ENCODE data around the gene VPS50.

GRCh38 chr7:93249491-93250148, 17.5 kb downstream of the VPS50 start:
- no peak for TF ChIP-seq ZBTB7A (IDR thresholded peaks at IDR 0.05; ENCODE audit: low read depth)
- no peak for TF ChIP-seq EP300 (IDR thresholded peaks at IDR 0.05; ENCODE audit: borderline replicate concordance)
- no peak for TF ChIP-seq USF1 (IDR thresholded peaks at IDR 0.05)
- TF ChIP-seq REST (IDR thresholded peaks at IDR 0.05; ENCODE audit: low read depth) = peak; percentile 76
- TF ChIP-seq FOXM1 (IDR thresholded peaks at IDR 0.05; ENCODE audit: borderline replicate concordance, low read depth) = no peak
